ENCODE results near the gene HSPA5.

The HSPA5 gene

GRCh38 chr9:125258832-125259534 lies 17.8 kb upstream of the HSPA5 start:
- no peak for DNase-seq (ENCODE audit: insufficient read length, low spot score)
- TF ChIP-seq CTCF (IDR thresholded peaks at IDR 0.05; ENCODE audit: insufficient read depth, missing control alignments), result no peak
- FAIRE-seq, result no peak

GRCh38 chr9:125258160-125258785 lies 17.1 kb upstream of the HSPA5 start:
- FAIRE-seq (no peak), DNase-seq (ENCODE audit: insufficient read length, low spot score) (no peak)
- no peak for TF ChIP-seq CTCF (IDR thresholded peaks at IDR 0.05; ENCODE audit: insufficient read depth, missing control alignments)

- peak; percentile 71 for TF ChIP-seq CTCF (IDR thresholded peaks at IDR 0.05; ENCODE audit: insufficient read depth, missing control alignments)
- no peak for FAIRE-seq
- DNase-seq (ENCODE audit: insufficient read length, low spot score), result peak; percentile 51
Measured at GRCh38 chr9:125255781-125256391, 14.7 kb upstream of the HSPA5 start.

GRCh38 chr9:125254231-125254630 lies 13.1 kb upstream of the HSPA5 start:
- DNase-seq (ENCODE audit: insufficient read length, low spot score), result no peak
- FAIRE-seq, result no peak
- TF ChIP-seq CTCF (IDR thresholded peaks at IDR 0.05; ENCODE audit: insufficient read depth, missing control alignments), result no peak

- FAIRE-seq (no peak), DNase-seq (ENCODE audit: insufficient read length, low spot score) (no peak)
- TF ChIP-seq CTCF (IDR thresholded peaks at IDR 0.05; ENCODE audit: insufficient read depth, missing control alignments), result no peak
Measured at GRCh38 chr9:125246261-125246667, 5.1 kb upstream of the HSPA5 start.

- no peak for TF ChIP-seq CTCF (IDR thresholded peaks at IDR 0.05; ENCODE audit: insufficient read depth, missing control alignments)
- DNase-seq (ENCODE audit: insufficient read length, low spot score), result no peak
- no peak for FAIRE-seq
Measured at GRCh38 chr9:125243792-125244260, 2.7 kb upstream of the HSPA5 start.
